Ishikawa (cell line): ENCODE results near the gene ARVCF.

Experiments
- CEBPB ChIP-seq: IDR thresholded peaks from 2 replicates; pipeline ENCODE4 v1.6.1; 2012
- CREB1 ChIP-seq: IDR thresholded peaks from 2 replicates; pipeline ENCODE4 v1.6.1; 2012; ENCODE audit warnings: low read depth
- EGR1 ChIP-seq: IDR thresholded peaks from 2 replicates; pipeline ENCODE4 v1.6.1; 2012
- EP300 ChIP-seq: IDR thresholded peaks from 2 replicates; pipeline ENCODE4 v1.6.1; 2012; ENCODE audit warnings: borderline replicate concordance
- FOXM1 ChIP-seq: IDR thresholded peaks from 2 replicates; pipeline ENCODE4 v1.6.1; 2012; ENCODE audit warnings: low read depth, borderline replicate concordance
- NFIC ChIP-seq: IDR thresholded peaks from 2 replicates; pipeline ENCODE4 v1.6.1; 2012
- RAD21 ChIP-seq: IDR thresholded peaks from 2 replicates; pipeline ENCODE4 v1.6.1; 2012; ENCODE audit warnings: low read depth
- TAF1 ChIP-seq: IDR thresholded peaks from 2 replicates; pipeline ENCODE4 v1.6.1; 2012; ENCODE audit warnings: low read depth, mild to moderate bottlenecking
- TCF12 ChIP-seq: IDR thresholded peaks from 2 replicates; pipeline ENCODE4 v1.6.1; 2012; ENCODE audit warnings: low read depth
- TEAD4 ChIP-seq: IDR thresholded peaks from 2 replicates; pipeline ENCODE4 v1.6.1; 2012
- YY1 ChIP-seq: IDR thresholded peaks from 2 replicates; pipeline ENCODE4 v1.6.1; 2012; ENCODE audit warnings: low read depth
- ZBTB7A ChIP-seq: IDR thresholded peaks from 2 replicates; pipeline ENCODE4 v1.6.1; 2012; ENCODE audit warnings: low read depth
- TF ChIP-seq, protein P1 (sequence below): IDR thresholded peaks from 2 replicates; pipeline ENCODE4 v1.6.1; 2012; ENCODE audit warnings: low read depth, mild to moderate bottlenecking
- TF ChIP-seq, protein P2 (sequence below): IDR thresholded peaks from 2 replicates; pipeline ENCODE4 v1.6.1; 2012

DNA sequence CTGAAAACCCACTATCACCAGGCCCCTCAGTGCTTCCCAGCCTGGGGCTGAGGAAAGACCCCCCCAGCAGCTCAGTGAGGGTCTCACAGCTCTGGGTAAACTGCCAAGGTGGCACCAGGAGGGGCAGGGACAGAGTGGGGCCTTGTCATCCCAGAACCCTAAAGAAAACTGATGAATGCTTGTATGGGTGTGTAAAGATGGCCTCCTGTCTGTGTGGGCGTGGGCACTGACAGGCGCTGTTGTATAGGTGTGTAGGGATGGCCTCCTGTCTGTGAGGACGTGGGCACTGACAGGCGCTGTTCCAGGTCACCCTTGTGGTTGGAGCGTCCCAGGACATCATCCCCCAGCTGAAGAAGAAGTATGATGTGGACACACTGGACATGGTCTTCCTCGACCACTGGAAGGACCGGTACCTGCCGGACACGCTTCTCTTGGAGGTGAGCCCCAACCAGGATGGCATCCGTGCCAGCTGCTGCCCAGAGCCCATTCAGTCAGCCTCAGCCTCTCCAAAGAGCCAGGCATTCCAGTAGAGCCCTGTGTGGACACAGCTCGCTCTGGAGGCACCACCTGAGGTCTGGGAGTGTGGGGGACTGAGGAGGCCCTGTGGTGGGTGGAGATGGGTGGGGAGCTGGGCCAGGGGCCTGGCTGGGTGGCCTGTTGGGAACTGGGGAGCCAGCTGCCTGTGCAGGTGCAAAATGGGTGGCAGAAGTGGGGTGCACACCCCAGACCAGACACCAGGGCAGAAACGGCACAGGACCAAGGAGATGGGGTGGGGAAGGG lies 52.6 kb downstream of the ARVCF start:
- TF ChIP-seq CEBPB (no peak), YY1 (no peak), CREB1 (no peak), TAF1 (no peak), EGR1 (no peak), EP300 (no peak), ZBTB7A (no peak), TEAD4 (no peak), RAD21 (no peak), NFIC (no peak), TCF12 (no peak), FOXM1 (no peak)
- TF ChIP-seq, protein P1, sequence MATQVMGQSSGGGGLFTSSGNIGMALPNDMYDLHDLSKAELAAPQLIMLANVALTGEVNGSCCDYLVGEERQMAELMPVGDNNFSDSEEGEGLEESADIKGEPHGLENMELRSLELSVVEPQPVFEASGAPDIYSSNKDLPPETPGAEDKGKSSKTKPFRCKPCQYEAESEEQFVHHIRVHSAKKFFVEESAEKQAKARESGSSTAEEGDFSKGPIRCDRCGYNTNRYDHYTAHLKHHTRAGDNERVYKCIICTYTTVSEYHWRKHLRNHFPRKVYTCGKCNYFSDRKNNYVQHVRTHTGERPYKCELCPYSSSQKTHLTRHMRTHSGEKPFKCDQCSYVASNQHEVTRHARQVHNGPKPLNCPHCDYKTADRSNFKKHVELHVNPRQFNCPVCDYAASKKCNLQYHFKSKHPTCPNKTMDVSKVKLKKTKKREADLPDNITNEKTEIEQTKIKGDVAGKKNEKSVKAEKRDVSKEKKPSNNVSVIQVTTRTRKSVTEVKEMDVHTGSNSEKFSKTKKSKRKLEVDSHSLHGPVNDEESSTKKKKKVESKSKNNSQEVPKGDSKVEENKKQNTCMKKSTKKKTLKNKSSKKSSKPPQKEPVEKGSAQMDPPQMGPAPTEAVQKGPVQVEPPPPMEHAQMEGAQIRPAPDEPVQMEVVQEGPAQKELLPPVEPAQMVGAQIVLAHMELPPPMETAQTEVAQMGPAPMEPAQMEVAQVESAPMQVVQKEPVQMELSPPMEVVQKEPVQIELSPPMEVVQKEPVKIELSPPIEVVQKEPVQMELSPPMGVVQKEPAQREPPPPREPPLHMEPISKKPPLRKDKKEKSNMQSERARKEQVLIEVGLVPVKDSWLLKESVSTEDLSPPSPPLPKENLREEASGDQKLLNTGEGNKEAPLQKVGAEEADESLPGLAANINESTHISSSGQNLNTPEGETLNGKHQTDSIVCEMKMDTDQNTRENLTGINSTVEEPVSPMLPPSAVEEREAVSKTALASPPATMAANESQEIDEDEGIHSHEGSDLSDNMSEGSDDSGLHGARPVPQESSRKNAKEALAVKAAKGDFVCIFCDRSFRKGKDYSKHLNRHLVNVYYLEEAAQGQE: no peak
- TF ChIP-seq, protein P2, sequence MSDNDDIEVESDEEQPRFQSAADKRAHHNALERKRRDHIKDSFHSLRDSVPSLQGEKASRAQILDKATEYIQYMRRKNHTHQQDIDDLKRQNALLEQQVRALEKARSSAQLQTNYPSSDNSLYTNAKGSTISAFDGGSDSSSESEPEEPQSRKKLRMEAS: no peak
